ENCODE data around the gene RAF1. TPM values are rescaled to one million over a fixed set of nuclear protein-coding genes. Genes with fewer than 3 reads are reported as not detected.
A peak's percentile ranks its signal among the peaks of the same experiment; 100 is the strongest.

The RAF1 gene
- total and polyA plus RNA-seq, 2 of the 13 experiments (the other 11 are each of a cell fraction or from before 2014, with no cell fraction given): 72.2 to 91.4 TPM

GRCh38 chr3:12556690-12557472 lies 107.0 kb downstream of the RAF1 start, which contains the start of gene MKRN2 (continued):
- TF ChIP-seq, protein P1, sequence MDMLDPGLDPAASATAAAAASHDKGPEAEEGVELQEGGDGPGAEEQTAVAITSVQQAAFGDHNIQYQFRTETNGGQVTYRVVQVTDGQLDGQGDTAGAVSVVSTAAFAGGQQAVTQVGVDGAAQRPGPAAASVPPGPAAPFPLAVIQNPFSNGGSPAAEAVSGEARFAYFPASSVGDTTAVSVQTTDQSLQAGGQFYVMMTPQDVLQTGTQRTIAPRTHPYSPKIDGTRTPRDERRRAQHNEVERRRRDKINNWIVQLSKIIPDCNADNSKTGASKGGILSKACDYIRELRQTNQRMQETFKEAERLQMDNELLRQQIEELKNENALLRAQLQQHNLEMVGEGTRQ (IDR thresholded peaks at IDR 0.05; ENCODE audit: low read depth, low read length): no peak
- TF ChIP-seq, protein P1 (CRISPR knock-in tag; IDR thresholded peaks at IDR 0.05; ENCODE audit: borderline replicate concordance): no peak
- TF ChIP-seq ZBTB43 (CRISPR knock-in tag; conservative IDR thresholded peaks at IDR 0.05) (0 out of 2 replicates have a peak, but pooled peaks have one; percentile 22), HDAC6 (IDR thresholded peaks at IDR 0.05; ENCODE audit: low read depth, low read length) (no peak), ZNF672 (CRISPR knock-in tag; IDR thresholded peaks at IDR 0.05) (no peak), SIN3A (IDR thresholded peaks at IDR 0.05; ENCODE audit: borderline replicate concordance, low read depth, low read length) (peak; percentile 79; the same call in 1 of the 2 replicates), ZNF776 (CRISPR knock-in tag; IDR thresholded peaks at IDR 0.05) (peak; percentile 95), ARID3A (IDR thresholded peaks at IDR 0.05; ENCODE audit: low read depth, low read length) (no peak), ZNF652 (CRISPR knock-in tag; IDR thresholded peaks at IDR 0.05; ENCODE audit: borderline replicate concordance, low read depth) (no peak), ZFYVE20 (CRISPR knock-in tag; IDR thresholded peaks at IDR 0.05; ENCODE audit: borderline replicate concordance, low read depth) (peak; percentile 92; the same call in 1 of the 2 replicates), ZNF430 (CRISPR knock-in tag; IDR thresholded peaks at IDR 0.05) (peak; percentile 84), ZSCAN25 (CRISPR knock-in tag; IDR thresholded peaks at IDR 0.05) (peak; percentile 73; the same call in 1 of the 2 replicates), NFYC (CRISPR knock-in tag; IDR thresholded peaks at IDR 0.05) (no peak), NCOR1 (IDR thresholded peaks at IDR 0.05; ENCODE audit: borderline replicate concordance, low read length) (no peak), GABPB1 (CRISPR knock-in tag; IDR thresholded peaks at IDR 0.05) (peak; percentile 93), ZNF20 (CRISPR knock-in tag; IDR thresholded peaks at IDR 0.05) (no peak), ARHGAP35 (CRISPR knock-in tag; IDR thresholded peaks at IDR 0.05; ENCODE audit: borderline replicate concordance) (0 out of 2 replicates have a peak, but pooled peaks have one; percentile 25), CBX5 (CRISPR knock-in tag; IDR thresholded peaks at IDR 0.05; ENCODE audit: borderline replicate concordance) (peak; percentile 77; the same call in 1 of the 2 replicates), ZNF616 (CRISPR knock-in tag; IDR thresholded peaks at IDR 0.05; ENCODE audit: low read depth) (peak; percentile 93), SMYD3 (CRISPR knock-in tag; IDR thresholded peaks at IDR 0.05) (no peak), MED13 (CRISPR knock-in tag; IDR thresholded peaks at IDR 0.05) (0 out of 2 replicates have a peak, but pooled peaks have one; percentile 25), ZNF670 (CRISPR knock-in tag; IDR thresholded peaks at IDR 0.05; ENCODE audit: borderline replicate concordance) (peak; percentile 37; the same call in 1 of the 2 replicates), ZNF7 (CRISPR knock-in tag; IDR thresholded peaks at IDR 0.05) (no peak)
